GM23338 (cell line): Measurements from ENCODE around the gene ARHGEF28. TPM values are rescaled to one million over a fixed set of nuclear protein-coding genes. Genes with fewer than 3 reads are reported as not detected.

Source experiments
- ATAC-seq: fragments of 200-7000 bp; cut with Tn5 transposase; 3 replicates; pipeline ENCODE4 v1.9.1; 2020
- DNase-seq: peaks from one replicate; pipeline ENCODE4 v3.0.0-alpha.2; 2015; ENCODE audit warnings: low spot score
- H2AFZ ChIP-seq: fragments of 200-600 bp; sonication (generic); 2 replicates; pipeline ENCODE4 v1.8.0; 2016; ENCODE audit warnings: antibody characterized with exemption, mild to moderate bottlenecking, moderate library complexity
- H3F3A ChIP-seq: fragments of 200-600 bp; sonication (generic); replicated peaks from 2 replicates; pipeline ENCODE4 v1.8.0; 2017; ENCODE audit warnings: antibody characterized with exemption, mixed run types, low read depth
- H3K27ac ChIP-seq: fragments of 200-600 bp; sonication (generic); 2 replicates; pipeline ENCODE4 v1.6.1; 2016; ENCODE audit warnings: low read depth
- H3K27me3 ChIP-seq: fragments of 200-600 bp; sonication (generic); 2 replicates; pipeline ENCODE4 v1.8.0; 2016; ENCODE audit warnings: mild to moderate bottlenecking, mixed run types, moderate library complexity; ENCODE audit not compliant: insufficient read depth
- H3K36me3 ChIP-seq: fragments of 200-600 bp; sonication (generic); 2 replicates; pipeline ENCODE4 v1.8.0; 2016; ENCODE audit warnings: mild to moderate bottlenecking; ENCODE audit not compliant: insufficient read depth
- H3K4me1 ChIP-seq: fragments of 200-600 bp; sonication (generic); 2 replicates; pipeline ENCODE4 v1.8.0; 2016; ENCODE audit warnings: mild to moderate bottlenecking, moderate library complexity; ENCODE audit not compliant: insufficient read depth
- H3K4me2 ChIP-seq: fragments of 200-600 bp; sonication (generic); 2 replicates; pipeline ENCODE4 v1.7.1; 2017; ENCODE audit warnings: mixed run types
- H3K4me3 ChIP-seq: fragments of 200-600 bp; sonication (generic); 2 replicates; pipeline ENCODE4 v1.6.1; 2016; ENCODE audit warnings: mixed run types
- H3K79me2 ChIP-seq: fragments of 200-600 bp; sonication (generic); replicated peaks from 2 replicates; pipeline ENCODE4 v1.8.0; 2017; ENCODE audit warnings: mild to moderate bottlenecking; ENCODE audit not compliant: insufficient read depth
- H3K9me2 ChIP-seq: fragments of 200-600 bp; sonication (generic); 2 replicates; pipeline ENCODE4 v1.8.0; 2017; ENCODE audit not compliant: insufficient read depth
- H4K20me1 ChIP-seq: fragments of 200-600 bp; sonication (generic); replicated peaks from 2 replicates; pipeline ENCODE4 v1.8.0; 2017; ENCODE audit warnings: mild to moderate bottlenecking; ENCODE audit not compliant: insufficient read depth
- H3K27ac Mint-ChIP-seq: 2 replicates; pipeline ENCODE4 v1.8.0; 2020; ENCODE audit warnings: inconsistent platforms, mild to moderate bottlenecking, moderate library complexity, mixed read lengths
- H3K27me3 Mint-ChIP-seq: 3 replicates; pipeline ENCODE4 v1.8.0; 2022; ENCODE audit warnings: low read depth, mild to moderate bottlenecking, moderate library complexity, mixed read lengths, inconsistent platforms; ENCODE audit not compliant: insufficient read depth, poor library complexity
- H3K36me3 Mint-ChIP-seq: 3 replicates; pipeline ENCODE4 v1.8.0; 2021; ENCODE audit warnings: low read depth, mild to moderate bottlenecking, inconsistent platforms, moderate library complexity, mixed read lengths
- H3K4me1 Mint-ChIP-seq: 3 replicates; pipeline ENCODE4 v1.8.0; 2020; ENCODE audit warnings: mild to moderate bottlenecking, inconsistent platforms, mixed read lengths
- H3K4me3 Mint-ChIP-seq: 3 replicates; pipeline ENCODE4 v1.8.0; 2021; ENCODE audit warnings: moderate library complexity, mild to moderate bottlenecking, inconsistent platforms, mixed read lengths
- H3K9me3 Mint-ChIP-seq: 3 replicates; pipeline ENCODE4 v1.8.0; 2020; ENCODE audit warnings: moderate library complexity, mild to moderate bottlenecking, inconsistent platforms, mixed read lengths
- CREB1 ChIP-seq: fragments of 250-450 bp; sonication (Bioruptor Pico); IDR thresholded peaks from 2 replicates; pipeline ENCODE4 v1.5.0; 2020; ENCODE audit warnings: low read depth, mild to moderate bottlenecking, moderate library complexity
- CTCF ChIP-seq, 2 experiments: fragments of 200-600 bp in 1 of 2; sonication (generic) in 1 of 2; conservative IDR thresholded peaks; 2 replicates each; pipeline versions ENCODE4 v1.5.1 to v1.6.1; 2016 to 2017; ENCODE audit warnings: antibody characterized with exemption in 2 of 2, low read depth in 2 of 2, mild to moderate bottlenecking in 2 of 2, moderate library complexity in 1 of 2
- ETS1 ChIP-seq: IDR thresholded peaks from 2 replicates; pipeline ENCODE4 v1.6.1; 2016; ENCODE audit warnings: antibody characterized with exemption
- EZH2 ChIP-seq: fragments of 200-600 bp; sonication (generic); IDR thresholded peaks from one replicate; pipeline ENCODE4 v1.8.0; 2017; ENCODE audit warnings: antibody characterized with exemption, mild to moderate bottlenecking, low read depth; ENCODE audit not compliant: unreplicated experiment
- EZH2phosphoT487 ChIP-seq: fragments of 200-600 bp; sonication (generic); IDR thresholded peaks from one replicate; pipeline ENCODE4 v1.8.1; 2018; ENCODE audit warnings: antibody characterized with exemption; ENCODE audit not compliant: unreplicated experiment
- JUNB ChIP-seq: IDR thresholded peaks from one replicate; pipeline ENCODE4 v1.6.1; 2016; ENCODE audit warnings: antibody characterized with exemption; ENCODE audit not compliant: unreplicated experiment
- NANOG ChIP-seq: IDR thresholded peaks from 2 replicates; pipeline ENCODE4 v1.6.1; 2016; ENCODE audit warnings: antibody characterized with exemption, borderline replicate concordance
- POLR2AphosphoS5 ChIP-seq: IDR thresholded peaks from 2 replicates; pipeline ENCODE4 v1.6.1; 2016; ENCODE audit warnings: antibody characterized with exemption, low read depth
- REST ChIP-seq: IDR thresholded peaks from one replicate; pipeline ENCODE4 v1.6.1; 2018; ENCODE audit warnings: antibody characterized with exemption; ENCODE audit not compliant: unreplicated experiment
- STAT1 ChIP-seq: IDR thresholded peaks from one replicate; pipeline ENCODE4 v1.6.1; 2016; ENCODE audit warnings: antibody characterized with exemption; ENCODE audit not compliant: unreplicated experiment
- ZNF114 ChIP-seq: fragments of 250-450 bp; sonication (Bioruptor Pico); IDR thresholded peaks from 2 replicates; pipeline ENCODE4 v1.5.0; 2020; ENCODE audit warnings: mild to moderate bottlenecking, moderate library complexity
- ZNF331 ChIP-seq: fragments of 250-450 bp; sonication (Bioruptor Pico); IDR thresholded peaks from 2 replicates; pipeline ENCODE4 v1.5.0; 2020; ENCODE audit warnings: low read depth, mild to moderate bottlenecking, moderate library complexity
- ZNF462 ChIP-seq: fragments of 250-450 bp; sonication (Bioruptor Pico); IDR thresholded peaks from 2 replicates; pipeline ENCODE4 v1.5.0; 2020; ENCODE audit warnings: mild to moderate bottlenecking, moderate library complexity
- polyA plus RNA-seq: library from polyadenylated mRNA; unstranded; fragments of >200 nt; fragmentation: Nextera tagmentation; extraction: Ambion mirVana; gene quantifications from 2 replicates; pipeline ENCODE4 v1.2.1, GENCODE V29; 2016
- total RNA-seq: library from RNA; depleted of rRNA; stranded (reverse); fragments of >200 nt; shearing (Covaris generic); gene quantifications from 2 replicates; pipeline ENCODE4 v1.2.3, GENCODE V29; 2014

ARHGEF28 gene
- total and polyA plus RNA-seq, 2 experiments from 2014 or later: 0.39 to 1.0 TPM

GRCh38 chr5:73642344-73642743 lies 16.3 kb downstream of the ARHGEF28 start:
- H3K27me3 ChIP-seq: no peaks in the 10 kb centered on the region
- peaks cover 16% of the 10 kb centered on the region for H3K4me1 ChIP-seq
- Mint-ChIP-seq H3K9me3 (no peaks in the 10 kb centered on the region), H3K4me3 (no peak overlapping the region), H3K27me3 (peaks cover 9% of the 10 kb centered on the region), H3K36me3 (no peaks in the 10 kb centered on the region), H3K27ac (no peak overlapping the region), H3K4me1 (peaks cover 36% of the 10 kb centered on the region)
- H4K20me1 ChIP-seq: no peaks in the 10 kb centered on the region
- H3K36me3 ChIP-seq: no peaks in the 10 kb centered on the region
- H3K79me2 ChIP-seq: no peaks in the 10 kb centered on the region
- DNase-seq (no peak), ATAC-seq (peak; percentile 42)
- H3K9me2 ChIP-seq: no peaks in the 10 kb centered on the region
- H2AFZ ChIP-seq: no peak overlapping the region
- no peak overlapping the region; the same call in 1 of the 2 replicates for H3K4me2 ChIP-seq
- no peak for TF ChIP-seq ZNF462 (CRISPR knock-in tag)
- no peak for TF ChIP-seq CTCF (conservative IDR thresholded peaks at IDR 0.05; ENCODE audit: low read depth in 2 of 2)
- no peak for TF ChIP-seq JUNB
- no peak for TF ChIP-seq ZNF114
- TF ChIP-seq ETS1: no peak
- no peak for TF ChIP-seq NANOG
- TF ChIP-seq ZNF331: no peak
- no peak for TF ChIP-seq POLR2AphosphoS5
- no peak for TF ChIP-seq STAT1
- no peak for TF ChIP-seq REST
- no peak for TF ChIP-seq CREB1
- TF ChIP-seq EZH2: no peak
- no peak for TF ChIP-seq EZH2phosphoT487
- no peak overlapping the region for H3K27ac ChIP-seq
- no peaks in the 10 kb centered on the region for H3F3A ChIP-seq
- H3K4me3 ChIP-seq: no peak overlapping the region
